T-helper 1 cell (primary cell): ENCODE measurements around the gene WDR5B.

Source experiments
- DNase-seq, 5 donors: peaks; one replicate each; pipeline ENCODE4 v3.0.0-alpha.2; 2012 to 2020

The WDR5B gene

GRCh38 chr3:122407946-122408345 is 7.9 kb downstream of the WDR5B start:
- DNase-seq = no peak

- DNase-seq = no peak
Measured at GRCh38 chr3:122406198-122406597, 9.7 kb downstream of the WDR5B start.

- DNase-seq = no peak
Measured at GRCh38 chr3:122405015-122405414, 10.8 kb downstream of the WDR5B start.

- DNase-seq = no peak
Measured at GRCh38 chr3:122403489-122403888, 12.4 kb downstream of the WDR5B start.

- no peak for DNase-seq
Measured at GRCh38 chr3:122398920-122399319, 16.9 kb downstream of the WDR5B start.

- DNase-seq = no peak
Measured at GRCh38 chr3:122397201-122397600, 18.7 kb downstream of the WDR5B start.

- DNase-seq = no peak
Measured at GRCh38 chr3:122396511-122396910, 19.4 kb downstream of the WDR5B start.

GRCh38 chr3:122395582-122395981 is 20.3 kb downstream of the WDR5B start:
- no peak for DNase-seq

GRCh38 chr3:122394173-122394572 is 21.7 kb downstream of the WDR5B start:
- DNase-seq = no peak

GRCh38 chr3:122392868-122393844 is 22.7 kb downstream of the WDR5B start:
- DNase-seq = peak in 1 of 5 donors; percentile 56

GRCh38 chr3:122391681-122392446 is 24.0 kb downstream of the WDR5B start:
- DNase-seq = no peak

- DNase-seq = no peak
Measured at GRCh38 chr3:122390665-122391064, 25.2 kb downstream of the WDR5B start.

GRCh38 chr3:122389892-122390291 is 26.0 kb downstream of the WDR5B start:
- DNase-seq = no peak

- no peak for DNase-seq
Measured at GRCh38 chr3:122389197-122389596, 26.7 kb downstream of the WDR5B start.

- DNase-seq = no peak
Measured at GRCh38 chr3:122387709-122388108, 28.2 kb downstream of the WDR5B start.

GRCh38 chr3:122383771-122384697 is 31.8 kb downstream of the WDR5B start, which contains the start of gene FAM162A:
Gene FAM162A (plus strand): TSS chr3:122384182. CDS start chr3:122384266, 84 bp downstream.
- peak; percentile 83 to 97 (median 89) for DNase-seq

- DNase-seq = peak; percentile 67 to 82 (median 77)
Measured at GRCh38 chr3:122382888-122383666, 32.8 kb downstream of the WDR5B start, which contains the start of gene MIX23. Gene MIX23 (minus strand): TSS chr3:122383231. CDS start chr3:122383224, 7 bp downstream.

GRCh38 chr3:122377975-122378374 is 37.9 kb downstream of the WDR5B start:
- DNase-seq = peak in 1 of 5 donors; percentile 74

GRCh38 chr3:122374034-122374433 is 41.8 kb downstream of the WDR5B start:
- no peak for DNase-seq

GRCh38 chr3:122366379-122366749 is 49.5 kb downstream of the WDR5B start:
- peak in 1 of 5 donors; percentile 8 for DNase-seq
